HG02763 (cell line): ENCODE data around the gene SLC2A4RG.
A peak's percentile ranks its signal among the peaks of the same experiment; 100 is the strongest.

Experiments
- ATAC-seq: cut with Tn5 transposase; IDR thresholded peaks from one replicate; pipeline ENCODE4 v1.9.1; 2021; ENCODE audit warnings: mild to moderate bottlenecking, moderate library complexity; ENCODE audit not compliant: unreplicated experiment

The SLC2A4RG gene, protein sequence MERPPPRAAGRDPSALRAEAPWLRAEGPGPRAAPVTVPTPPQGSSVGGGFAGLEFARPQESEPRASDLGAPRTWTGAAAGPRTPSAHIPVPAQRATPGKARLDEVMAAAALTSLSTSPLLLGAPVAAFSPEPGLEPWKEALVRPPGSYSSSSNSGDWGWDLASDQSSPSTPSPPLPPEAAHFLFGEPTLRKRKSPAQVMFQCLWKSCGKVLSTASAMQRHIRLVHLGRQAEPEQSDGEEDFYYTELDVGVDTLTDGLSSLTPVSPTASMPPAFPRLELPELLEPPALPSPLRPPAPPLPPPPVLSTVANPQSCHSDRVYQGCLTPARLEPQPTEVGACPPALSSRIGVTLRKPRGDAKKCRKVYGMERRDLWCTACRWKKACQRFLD

DNA sequence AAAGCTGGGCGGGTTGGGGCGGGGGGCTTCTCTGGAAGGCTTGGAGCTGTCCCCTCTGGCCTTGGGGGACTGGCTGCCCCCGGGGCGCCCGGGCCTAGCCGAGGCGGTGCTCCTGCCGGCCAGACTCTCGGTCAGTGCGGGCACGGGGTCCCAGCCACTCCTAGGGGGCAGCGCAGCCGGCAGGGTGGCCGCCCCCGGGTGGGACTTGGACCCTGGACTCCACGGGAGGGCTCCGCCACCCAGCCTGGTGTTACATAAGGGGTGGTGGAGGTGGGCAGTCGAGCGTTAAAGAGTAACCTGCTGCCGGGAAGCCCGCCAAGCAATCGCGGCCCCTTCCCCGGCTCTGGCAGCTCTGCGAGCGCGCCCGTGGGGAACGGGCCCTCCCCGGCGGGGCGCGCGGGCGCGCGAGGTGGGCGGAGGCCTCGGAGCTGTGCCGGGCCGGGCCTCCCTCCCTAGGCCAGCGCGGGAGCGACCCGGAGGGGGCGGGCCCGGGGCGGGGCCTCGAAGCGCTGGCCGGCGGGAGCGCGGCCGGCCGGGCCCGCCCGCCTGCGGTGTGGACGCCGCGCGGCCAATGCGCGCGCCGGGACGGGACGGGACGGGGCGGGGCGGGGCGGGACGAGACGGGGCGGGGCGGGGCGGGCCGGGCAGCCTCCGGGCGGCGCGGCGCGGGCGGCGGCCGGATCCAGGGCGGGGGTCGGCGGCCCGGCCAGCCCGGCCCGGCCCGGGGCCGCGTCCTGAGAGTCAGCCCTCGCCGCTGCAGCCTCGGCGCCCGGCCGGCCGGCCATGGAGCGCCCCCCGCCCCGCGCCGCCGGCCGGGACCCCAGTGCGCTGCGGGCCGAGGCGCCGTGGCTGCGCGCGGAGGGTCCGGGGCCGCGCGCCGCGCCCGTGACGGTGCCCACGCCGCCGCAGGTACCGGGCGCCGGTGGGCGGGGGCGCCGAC, at the start of gene SLC2A4RG:
Gene SLC2A4RG, plus strand, starts transcription at position 647 of the 940 bp plus-strand sequence. Its CDS starts 137 bp downstream, at position 784.
- peak; percentile 45 for ATAC-seq

DNA sequence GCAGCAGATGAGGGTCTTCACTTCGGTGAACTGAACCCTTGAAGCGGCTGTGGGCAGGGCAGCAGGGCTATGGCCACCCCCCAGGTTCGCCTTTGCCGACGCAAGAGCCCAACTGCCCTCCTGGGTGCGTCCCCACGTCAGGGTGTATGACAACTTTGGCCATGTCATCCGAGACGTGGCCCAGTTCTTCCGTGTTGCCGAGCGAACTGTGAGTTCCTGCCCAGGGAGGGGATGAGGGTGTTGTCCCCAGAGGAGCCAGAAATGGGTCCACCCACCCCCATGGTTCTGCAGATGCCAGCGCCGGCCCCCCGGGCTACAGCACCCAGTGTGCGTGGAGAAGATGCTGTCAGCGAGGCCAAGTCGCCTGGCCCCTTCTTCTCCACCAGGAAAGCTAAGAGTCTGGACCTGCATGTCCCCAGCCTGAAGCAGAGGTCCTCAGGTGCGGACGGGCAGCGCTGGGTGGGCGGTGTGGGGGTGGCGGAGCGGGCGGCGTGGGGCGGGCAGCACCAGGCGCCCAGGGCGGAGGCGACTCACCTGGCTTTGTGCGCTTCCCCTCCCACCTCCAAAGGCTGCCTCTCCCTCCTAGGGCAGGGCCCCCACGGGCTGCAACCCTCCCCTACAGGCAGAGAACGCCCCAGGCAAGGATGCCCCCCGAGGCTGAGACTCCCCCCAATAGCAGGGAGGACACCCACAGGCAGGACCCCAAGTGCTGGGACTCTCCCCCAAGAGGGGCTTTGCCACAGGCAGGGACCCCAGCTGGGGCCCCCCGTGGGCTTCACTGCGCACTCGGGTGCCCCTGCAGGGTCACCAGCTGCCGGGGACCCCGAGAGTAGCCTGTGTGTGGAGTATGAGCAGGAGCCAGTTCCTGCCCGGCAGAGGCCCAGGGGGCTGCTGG, 49.3 kb upstream of the SLC2A4RG start:
- ATAC-seq: no peak

DNA sequence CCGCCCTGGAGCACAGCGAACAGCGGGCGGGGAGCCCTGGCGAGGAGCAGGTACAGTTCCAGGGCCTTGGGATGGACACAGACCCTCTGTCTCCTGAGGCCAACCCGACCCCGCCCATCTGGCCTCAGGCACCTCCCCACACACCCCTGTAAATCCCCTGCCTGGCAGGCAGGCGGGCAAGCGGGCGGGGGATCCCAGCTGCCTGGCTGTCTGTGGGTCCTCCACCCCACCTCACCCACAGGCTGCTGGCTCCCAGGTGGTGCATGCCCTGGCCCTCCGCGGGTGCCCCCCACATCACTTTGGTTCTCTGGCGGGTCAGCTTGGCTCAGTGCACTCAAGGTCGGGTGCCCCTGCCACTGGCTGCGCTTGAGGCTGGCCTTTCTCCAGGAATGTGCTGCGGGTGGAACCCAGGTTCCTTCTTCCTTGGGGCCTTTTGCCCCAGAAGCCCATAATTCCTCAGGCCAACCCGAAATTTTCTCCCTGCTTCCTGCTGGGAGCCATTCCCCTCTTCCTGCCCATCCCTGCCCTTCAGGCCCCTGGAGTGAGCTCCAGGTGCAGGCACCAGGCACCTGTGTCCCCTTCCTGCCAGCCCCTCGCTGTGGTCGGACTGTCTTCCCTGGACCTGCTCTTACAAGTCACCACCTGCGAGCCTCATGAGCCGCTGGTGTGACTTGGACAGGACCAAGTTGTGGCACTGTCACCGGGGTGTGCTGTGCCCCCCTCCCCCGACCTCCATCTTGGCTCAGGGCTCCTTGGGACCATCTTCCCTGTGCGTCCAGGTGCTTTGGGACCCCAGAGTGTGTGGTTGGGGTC, 48.5 kb upstream of the SLC2A4RG start:
- no peak for ATAC-seq

DNA sequence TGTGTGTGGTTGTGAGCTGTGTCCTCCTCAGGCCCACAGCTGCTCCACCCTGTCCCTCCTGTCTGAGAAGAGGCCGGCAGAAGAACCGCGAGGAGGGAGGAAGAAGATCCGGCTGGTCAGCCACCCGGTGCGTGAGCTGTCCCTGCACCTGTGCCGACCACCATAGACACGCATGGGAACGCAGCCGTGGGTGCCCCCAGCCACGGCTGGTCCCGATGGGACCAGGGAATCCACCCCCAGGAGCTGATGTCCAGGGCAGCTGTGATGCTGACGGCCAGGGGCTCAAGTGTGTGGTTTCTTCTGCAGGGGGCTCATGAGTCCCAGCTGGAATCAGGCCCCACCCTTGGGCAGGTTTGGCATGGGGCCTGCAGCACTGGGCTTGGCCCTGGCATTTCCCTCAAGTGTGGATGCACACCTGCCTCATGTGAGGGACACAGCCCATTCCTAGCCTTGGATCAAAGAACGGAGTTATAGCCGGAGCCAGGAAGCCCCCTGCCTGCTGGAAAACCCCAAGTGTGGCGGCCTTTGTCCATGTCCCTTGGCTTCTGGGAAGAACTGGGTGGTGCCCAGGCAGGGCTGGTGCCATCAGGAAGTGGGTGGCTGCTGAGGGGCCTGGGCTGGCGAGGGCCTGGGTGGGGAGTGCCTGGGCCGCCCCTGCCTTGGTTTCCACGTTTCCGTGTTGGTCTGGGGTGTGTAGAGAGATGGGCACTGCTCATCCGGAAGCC, 47.7 kb upstream of the SLC2A4RG start:
- ATAC-seq: no peak

DNA sequence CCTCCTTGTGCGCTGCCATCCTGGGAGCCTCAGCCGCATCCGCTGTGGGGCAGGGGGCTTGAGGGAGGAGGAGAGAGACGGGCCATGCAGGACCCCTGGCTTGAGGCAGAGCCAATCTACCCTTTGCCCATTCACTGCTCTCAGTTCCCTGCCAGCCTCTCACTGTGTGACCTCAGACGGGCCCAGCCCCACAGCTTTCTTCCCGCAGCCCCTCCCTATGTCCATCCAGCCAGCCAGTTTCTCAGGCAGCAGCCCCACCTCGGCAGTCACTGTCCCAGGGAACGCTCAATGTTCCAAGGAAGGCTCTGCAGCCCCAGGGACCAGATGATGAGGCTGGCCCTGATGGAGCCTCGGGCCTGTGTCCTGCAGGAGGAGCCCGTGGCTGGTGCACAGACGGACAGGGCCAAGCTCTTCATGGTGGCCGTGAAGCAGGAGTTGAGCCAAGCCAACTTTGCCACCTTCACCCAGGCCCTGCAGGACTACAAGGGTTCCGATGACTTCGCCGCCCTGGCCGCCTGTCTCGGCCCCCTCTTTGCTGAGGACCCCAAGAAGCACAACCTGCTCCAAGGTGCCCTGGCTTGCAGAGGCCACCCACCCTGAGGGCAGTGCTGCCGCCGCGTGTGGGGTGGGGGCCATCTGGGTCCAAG, 47.0 kb upstream of the SLC2A4RG start:
- no peak for ATAC-seq

DNA sequence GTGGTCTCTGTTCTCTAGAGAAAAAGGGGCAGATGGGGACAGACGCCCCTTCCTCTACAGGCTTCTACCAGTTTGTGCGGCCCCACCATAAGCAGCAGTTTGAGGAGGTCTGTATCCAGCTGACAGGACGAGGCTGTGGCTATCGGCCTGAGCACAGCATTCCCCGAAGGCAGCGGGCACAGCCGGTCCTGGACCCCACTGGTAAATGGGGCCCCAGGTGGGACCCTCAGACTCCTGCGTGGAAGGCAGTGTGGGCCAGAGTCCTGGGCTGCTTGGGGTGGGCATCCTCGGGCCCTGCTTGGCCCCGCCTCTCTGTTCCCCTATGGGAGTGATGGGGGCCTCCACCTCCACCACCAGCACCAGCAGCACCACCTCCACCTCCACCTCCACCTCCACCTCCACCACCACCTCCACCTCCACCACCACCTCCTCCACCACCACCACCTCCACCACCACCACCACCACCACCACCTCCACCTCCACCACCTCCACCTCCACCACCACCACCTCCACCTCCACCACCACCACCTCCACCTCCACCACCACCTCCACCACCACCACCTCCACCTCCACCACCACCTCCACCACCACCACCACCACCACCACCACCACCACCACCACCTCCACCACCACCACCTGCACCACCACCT, 46.4 kb upstream of the SLC2A4RG start:
- ATAC-seq: no peak

DNA sequence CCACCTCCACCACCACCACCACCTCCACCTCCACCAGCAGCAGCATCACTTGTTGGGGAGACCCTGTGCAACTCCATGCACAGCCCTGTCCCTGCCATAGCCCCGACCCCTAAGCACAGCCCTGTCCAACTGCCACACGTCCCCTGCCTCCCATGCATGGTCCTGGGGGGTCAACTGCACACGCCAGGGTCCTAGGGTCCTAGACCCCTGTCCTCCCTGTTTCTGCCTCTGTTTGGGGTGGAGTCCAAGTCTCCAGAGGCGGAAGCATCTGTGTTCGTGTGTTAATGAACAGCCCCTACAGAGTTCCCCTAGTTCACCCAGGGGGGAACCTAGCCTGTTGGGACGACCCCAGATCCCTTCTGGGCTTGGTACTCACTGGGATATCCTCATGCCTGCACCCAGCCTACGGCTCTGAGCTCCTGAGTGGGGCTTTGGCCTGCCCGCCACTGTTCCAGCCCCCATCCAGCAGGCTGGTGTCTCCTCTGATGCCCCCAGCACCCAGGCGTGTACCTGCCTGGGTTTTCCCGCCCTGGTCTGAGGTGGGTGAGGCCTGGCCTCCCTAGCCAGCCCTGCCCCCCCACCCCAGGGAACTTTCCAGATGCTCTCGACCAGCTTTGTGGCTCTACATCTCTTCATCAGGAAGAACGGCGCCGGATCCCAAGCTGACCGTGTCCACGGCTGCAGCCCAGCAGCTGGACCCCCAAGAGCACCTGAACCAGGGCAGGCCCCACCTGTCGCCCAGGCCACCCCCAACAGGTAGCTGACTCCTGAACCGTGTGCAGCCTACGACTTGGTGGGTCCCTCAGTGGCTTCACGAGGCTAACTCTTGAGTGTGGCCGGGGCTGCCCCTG, 45.6 kb upstream of the SLC2A4RG start:
- no peak for ATAC-seq

DNA sequence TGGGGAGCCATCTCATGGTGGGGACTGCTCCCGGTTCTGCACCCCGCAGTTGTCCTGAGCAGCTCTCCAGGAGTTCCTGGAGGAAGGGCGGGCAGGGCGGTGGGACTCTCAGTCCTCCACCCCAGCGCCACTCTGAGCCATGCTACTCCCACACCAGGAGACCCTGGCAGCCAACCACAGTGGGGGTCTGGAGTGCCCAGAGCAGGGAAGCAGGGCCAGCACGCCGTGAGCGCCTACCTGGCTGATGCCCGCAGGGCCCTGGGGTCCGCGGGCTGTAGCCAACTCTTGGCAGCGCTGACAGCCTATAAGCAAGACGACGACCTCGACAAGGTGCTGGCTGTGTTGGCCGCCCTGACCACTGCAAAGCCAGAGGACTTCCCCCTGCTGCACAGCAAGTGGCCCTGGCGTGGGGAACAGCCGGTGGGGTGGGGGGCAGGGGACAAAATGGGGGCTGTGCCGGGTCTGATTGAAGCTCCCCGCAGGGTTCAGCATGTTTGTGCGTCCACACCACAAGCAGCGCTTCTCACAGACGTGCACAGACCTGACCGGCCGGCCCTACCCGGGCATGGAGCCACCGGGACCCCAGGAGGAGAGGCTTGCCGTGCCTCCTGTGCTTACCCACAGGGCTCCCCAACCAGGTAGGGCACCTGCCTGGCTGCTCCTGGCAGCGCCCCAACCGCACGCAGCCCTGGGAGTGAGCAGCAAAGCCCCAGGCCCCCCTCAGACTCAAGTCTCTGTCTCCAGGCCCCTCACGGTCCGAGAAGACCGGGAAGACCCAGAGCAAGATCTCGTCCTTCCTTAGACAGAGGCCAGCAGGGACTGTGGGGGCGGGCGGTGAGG, 44.8 kb upstream of the SLC2A4RG start:
- ATAC-seq: no peak

DNA sequence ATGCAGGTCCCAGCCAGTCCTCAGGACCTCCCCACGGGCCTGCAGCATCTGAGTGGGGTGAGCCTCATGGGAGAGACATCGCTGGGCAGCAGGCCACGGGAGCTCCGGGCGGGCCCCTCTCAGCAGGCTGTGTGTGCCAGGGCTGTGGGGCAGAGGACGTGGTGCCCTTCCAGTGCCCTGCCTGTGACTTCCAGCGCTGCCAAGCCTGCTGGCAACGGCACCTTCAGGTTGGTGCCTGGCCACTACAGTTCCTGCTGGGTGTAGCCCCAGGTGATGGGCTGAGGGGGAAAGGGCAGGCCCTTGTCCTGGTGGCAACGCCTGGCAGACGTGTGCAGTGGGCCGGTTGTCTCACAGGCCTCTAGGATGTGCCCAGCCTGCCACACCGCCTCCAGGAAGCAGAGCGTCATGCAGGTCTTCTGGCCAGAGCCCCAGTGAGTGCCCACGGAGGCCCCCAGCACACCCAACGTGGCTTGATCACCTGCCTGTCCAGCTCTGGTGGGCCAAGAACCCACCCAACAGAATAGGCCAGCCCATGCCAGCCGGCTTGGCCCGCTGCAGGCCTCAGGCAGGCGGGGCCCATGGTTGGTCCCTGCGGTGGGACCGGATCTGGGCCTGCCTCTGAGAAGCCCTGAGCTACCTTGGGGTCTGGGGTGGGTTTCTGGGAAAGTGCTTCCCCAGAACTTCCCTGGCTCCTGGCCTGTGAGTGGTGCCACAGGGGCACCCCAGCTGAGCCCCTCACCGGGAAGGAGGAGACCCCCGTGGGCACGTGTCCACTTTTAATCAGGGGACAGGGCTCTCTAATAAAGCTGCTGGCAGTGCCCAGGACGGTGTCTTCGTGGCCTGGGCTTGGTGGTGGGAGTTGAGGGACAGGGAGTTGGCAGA, 43.9 kb upstream of the SLC2A4RG start:
- ATAC-seq: no peak

DNA sequence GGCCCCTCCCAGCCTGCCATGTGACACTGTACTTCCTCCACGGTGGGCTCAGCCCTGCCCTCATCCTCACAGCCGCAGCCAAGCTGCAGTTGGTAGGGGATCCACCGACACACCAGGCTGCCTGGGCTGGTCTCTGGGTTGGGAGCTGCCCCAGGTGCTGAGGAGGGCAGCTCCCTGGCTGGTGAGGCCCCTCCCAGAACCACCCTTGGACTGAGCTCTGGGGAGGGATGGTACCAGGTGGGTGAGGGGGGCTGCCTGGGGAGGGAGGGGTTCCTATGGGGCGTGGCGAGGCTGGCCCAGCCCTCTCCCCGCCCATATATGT, 43.3 kb upstream of the SLC2A4RG start:
- ATAC-seq: no peak

DNA sequence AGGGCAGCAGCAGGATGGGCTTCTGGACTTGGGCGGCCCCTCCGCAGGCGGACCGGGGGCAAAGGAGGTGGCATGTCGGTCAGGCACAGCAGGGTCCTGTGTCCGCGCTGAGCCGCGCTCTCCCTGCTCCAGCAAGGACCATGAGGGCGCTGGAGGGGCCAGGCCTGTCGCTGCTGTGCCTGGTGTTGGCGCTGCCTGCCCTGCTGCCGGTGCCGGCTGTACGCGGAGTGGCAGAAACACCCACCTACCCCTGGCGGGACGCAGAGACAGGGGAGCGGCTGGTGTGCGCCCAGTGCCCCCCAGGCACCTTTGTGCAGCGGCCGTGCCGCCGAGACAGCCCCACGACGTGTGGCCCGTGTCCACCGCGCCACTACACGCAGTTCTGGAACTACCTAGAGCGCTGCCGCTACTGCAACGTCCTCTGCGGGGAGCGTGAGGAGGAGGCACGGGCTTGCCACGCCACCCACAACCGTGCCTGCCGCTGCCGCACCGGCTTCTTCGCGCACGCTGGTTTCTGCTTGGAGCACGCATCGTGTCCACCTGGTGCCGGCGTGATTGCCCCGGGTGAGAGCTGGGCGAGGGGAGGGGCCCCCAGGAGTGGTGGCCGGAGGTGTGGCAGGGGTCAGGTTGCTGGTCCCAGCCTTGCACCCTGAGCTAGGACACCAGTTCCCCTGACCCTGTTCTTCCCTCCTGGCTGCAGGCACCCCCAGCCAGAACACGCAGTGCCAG, 42.8 kb upstream of the SLC2A4RG start, which contains the start of gene TNFRSF6B:
Gene TNFRSF6B, plus strand, starts transcription at position 25 of the 729 bp plus-strand sequence. Its CDS starts 116 bp downstream, at position 141.
- ATAC-seq: no peak

DNA sequence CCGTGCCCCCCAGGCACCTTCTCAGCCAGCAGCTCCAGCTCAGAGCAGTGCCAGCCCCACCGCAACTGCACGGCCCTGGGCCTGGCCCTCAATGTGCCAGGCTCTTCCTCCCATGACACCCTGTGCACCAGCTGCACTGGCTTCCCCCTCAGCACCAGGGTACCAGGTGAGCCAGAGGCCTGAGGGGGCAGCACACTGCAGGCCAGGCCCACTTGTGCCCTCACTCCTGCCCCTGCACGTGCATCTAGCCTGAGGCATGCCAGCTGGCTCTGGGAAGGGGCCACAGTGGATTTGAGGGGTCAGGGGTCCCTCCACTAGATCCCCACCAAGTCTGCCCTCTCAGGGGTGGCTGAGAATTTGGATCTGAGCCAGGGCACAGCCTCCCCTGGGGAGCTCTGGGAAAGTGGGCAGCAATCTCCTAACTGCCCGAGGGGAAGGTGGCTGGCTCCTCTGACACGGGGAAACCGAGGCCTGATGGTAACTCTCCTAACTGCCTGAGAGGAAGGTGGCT, 42.2 kb upstream of the SLC2A4RG start:
- no peak for ATAC-seq

DNA sequence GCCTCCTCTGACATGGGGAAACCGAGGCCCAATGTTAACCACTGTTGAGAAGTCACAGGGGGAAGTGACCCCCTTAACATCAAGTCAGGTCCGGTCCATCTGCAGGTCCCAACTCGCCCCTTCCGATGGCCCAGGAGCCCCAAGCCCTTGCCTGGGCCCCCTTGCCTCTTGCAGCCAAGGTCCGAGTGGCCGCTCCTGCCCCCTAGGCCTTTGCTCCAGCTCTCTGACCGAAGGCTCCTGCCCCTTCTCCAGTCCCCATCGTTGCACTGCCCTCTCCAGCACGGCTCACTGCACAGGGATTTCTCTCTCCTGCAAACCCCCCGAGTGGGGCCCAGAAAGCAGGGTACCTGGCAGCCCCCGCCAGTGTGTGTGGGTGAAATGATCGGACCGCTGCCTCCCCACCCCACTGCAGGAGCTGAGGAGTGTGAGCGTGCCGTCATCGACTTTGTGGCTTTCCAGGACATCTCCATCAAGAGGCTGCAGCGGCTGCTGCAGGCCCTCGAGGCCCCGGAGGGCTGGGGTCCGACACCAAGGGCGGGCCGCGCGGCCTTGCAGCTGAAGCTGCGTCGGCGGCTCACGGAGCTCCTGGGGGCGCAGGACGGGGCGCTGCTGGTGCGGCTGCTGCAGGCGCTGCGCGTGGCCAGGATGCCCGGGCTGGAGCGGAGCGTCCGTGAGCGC, 41.6 kb upstream of the SLC2A4RG start:
- no peak for ATAC-seq
